Measurements from ENCODE around the gene GRK2. TPM values are rescaled to one million over a fixed set of nuclear protein-coding genes. Genes with fewer than 3 reads are reported as not detected.

Gene GRK2
- total RNA-seq, 4 donors from 2014 or later: 39.8 to 72.5 (median 47.8) TPM

GRCh38 chr11:67256477-67257135 is 9.7 kb upstream of the GRK2 start:
- no peak for TF ChIP-seq CTCF (IDR thresholded peaks at IDR 0.05; ENCODE audit: low read depth)

DNA sequence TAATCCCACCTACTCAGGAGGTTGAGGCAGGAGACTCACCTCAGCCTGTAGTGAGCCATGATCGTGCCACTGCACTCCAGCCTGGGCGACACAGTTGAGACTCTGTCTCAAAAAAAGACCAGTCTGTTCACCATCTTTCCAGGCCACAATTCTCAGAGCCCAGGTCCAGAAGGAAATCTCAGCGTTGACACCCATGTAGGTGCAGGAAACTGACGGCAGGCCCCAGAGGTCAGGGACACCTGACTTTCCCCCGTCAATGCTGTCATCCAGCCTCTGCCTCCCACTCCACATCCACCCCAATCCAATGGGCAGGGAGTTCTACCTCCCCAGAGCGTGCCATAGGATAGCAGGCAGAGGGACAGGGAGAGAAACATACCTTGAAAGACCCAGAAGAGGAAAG is 5.9 kb upstream of the GRK2 start:
- TF ChIP-seq CTCF (IDR thresholded peaks at IDR 0.05; ENCODE audit: low read depth): no peak

GRCh38 chr11:67261640-67261945 is 4.7 kb upstream of the GRK2 start:
- TF ChIP-seq CTCF (IDR thresholded peaks at IDR 0.05; ENCODE audit: low read depth): no peak

DNA sequence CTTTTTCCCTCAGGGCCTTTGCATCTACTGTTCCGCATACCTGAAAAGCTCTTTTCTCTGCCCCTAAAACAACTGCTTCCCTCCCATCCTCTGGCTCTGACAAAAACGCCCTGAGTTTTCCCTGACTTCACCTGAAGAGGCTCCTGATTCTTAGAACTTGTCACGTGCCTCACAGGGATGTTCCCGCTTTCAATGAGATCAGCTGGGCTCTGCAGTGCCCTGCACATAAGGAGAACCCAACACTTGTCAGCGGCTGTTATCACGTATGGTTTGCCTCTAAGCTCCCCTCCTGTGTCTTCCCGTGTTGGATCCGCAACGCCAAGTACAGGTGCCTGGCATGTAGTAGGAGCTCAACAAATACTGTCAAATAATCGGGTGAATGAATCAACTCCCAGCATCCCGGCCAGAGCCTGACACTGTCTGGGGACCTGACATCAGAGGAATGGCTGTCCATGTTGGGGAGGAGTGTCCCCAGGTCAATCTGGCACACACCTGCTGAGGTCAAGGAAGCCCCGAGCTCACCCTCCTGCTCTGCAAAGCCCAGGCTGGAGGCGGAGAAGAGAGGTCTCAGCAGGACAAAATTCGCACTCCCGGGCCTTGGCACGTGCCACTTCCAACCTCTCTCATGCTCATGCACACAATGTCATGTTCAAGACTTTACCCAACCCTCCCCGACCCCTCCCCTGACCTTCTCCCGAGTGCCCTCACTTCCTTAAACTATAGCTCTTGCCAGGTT is 4.2 kb upstream of the GRK2 start:
- no peak for TF ChIP-seq CTCF (IDR thresholded peaks at IDR 0.05; ENCODE audit: low read depth)

DNA sequence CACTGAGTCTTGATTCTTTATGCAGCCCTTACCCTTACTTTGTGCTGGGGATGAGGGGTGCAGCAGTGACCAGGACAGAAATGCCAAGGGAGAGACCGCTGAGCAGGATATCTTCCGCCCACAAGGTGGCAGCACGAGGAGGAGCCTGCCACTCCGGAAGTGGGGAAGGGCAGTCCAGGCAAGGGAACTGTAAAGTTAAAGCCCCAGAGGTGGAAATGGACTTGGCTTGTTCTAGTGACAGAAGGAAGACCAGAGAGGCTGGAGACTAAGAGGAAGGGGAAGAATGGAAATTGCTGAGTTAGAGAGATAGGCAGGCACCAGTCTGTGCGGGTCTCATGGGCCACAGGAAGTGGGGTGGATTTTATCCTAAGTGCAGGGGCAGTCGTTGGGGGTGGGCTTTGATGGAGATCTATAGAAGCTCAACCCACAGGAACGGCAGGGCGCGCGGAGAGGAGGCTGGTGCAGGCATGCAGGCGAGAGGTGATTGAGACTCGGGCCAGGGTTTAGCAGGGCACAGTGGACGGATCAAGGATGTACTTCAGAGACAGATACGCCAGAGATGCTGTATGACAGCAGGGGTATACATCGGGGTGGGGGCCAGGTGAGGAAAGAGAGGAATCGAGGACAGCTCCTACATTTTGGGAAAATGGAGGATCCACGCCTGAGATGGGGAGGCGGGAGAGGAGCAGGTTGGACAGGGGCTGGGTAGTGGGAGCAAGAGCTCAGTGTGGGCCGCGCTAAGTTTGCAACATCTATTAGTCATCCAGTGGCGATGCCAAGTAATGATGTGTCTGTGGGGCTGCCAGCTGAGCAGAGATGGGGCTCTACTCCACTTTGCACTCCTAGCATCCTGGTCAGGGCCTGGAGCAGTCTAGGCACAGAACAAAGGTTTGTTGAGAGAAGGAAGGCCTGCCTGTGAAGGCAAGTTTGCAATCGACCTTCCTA is 3.3 kb upstream of the GRK2 start:
- no peak for TF ChIP-seq CTCF (IDR thresholded peaks at IDR 0.05; ENCODE audit: low read depth)

DNA sequence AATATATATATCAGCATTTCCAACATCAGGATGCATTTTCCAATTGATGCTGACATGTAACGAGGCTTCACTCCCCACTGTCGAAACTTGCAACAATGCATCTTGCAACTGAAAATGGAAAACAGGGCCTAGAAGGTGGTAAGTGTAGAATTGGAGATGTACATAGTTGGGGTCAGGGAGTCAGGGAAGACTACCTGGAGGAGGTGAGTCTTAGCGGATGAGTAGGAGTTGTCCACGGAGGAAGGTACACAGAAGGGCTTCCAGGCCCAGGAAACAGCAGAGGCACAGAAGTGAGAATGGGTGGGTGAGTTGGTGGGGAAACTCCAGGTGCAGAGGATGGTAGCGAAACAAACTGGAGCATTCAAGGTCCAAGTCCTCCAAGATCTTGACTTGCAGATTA is 2.0 kb upstream of the GRK2 start:
- no peak for TF ChIP-seq CTCF (IDR thresholded peaks at IDR 0.05; ENCODE audit: low read depth)
